Right lobe of liver (tissue), 6 donors: Measurements from ENCODE around the gene RAB11FIP4. TPM values are rescaled to one million over a fixed set of nuclear protein-coding genes. Genes with fewer than 3 reads are reported as not detected.
A peak's percentile ranks its signal among the peaks of the same experiment; 100 is the strongest.

Source experiments
- ATAC-seq, 4 donors: fragments of 200-7000 bp; cut with Tn5 transposase; one replicate each; pipeline ENCODE4 v1.9.1; 2020; ENCODE audit warnings: mild to moderate bottlenecking in 4 of 4, moderate library complexity in 4 of 4
- DNase-seq, 3 donors: peaks; one replicate each; pipeline ENCODE4 v3.0.0-alpha.2; 2020
- H3K27ac ChIP-seq, 3 donors: fragments of 200-600 bp; one replicate each; pipeline ENCODE4 v1.8.0; 2022
- H3K27me3 ChIP-seq, 2 donors: fragments of 200-600 bp; one replicate each; pipeline ENCODE4 v1.8.0; 2022
- H3K36me3 ChIP-seq, 4 donors: fragments of 200-600 bp; sonication (generic) in 1 of 4; one replicate each; pipeline versions ENCODE4 v1.5.1 to v1.8.0; 2017 to 2022; ENCODE audit warnings: control low read depth in 1 of 4
- H3K4me1 ChIP-seq, 4 donors: fragments of 200-600 bp; sonication (generic) in 1 of 4; one replicate each; pipeline versions ENCODE4 v1.5.1 to v1.8.0; 2017 to 2022; ENCODE audit warnings: control low read depth in 1 of 4
- H3K4me3 ChIP-seq, 3 donors: fragments of 200-600 bp; one replicate each; pipeline ENCODE4 v1.8.0; 2022
- H3K9me3 ChIP-seq, 4 donors: fragments of 200-600 bp; sonication (generic) in 1 of 4; one replicate each; pipeline versions ENCODE4 v1.5.1 to v1.8.0; 2017 to 2022; ENCODE audit warnings: control low read depth in 1 of 4
- POLR2A ChIP-seq: fragments of 450-650 bp; IDR thresholded peaks from one replicate; pipeline ENCODE4 v1.6.1; 2017; ENCODE audit warnings: antibody characterized with exemption, mild to moderate bottlenecking
- WGBS: methylation state at CpG from one replicate; pipeline ENCODE4 v1.1.6; 2018; ENCODE audit warnings: low coverage, low lambda C conversion rate; ENCODE audit not compliant: insufficient coverage; ENCODE audit errors: missing lambda C conversion rate; 5-methylcytosine and 5-hydroxymethylcytosine counted together
- intact Hi-C, 2 donors: fragments of 100-400 bp; cut with DNase I; formaldehyde crosslinking; loops; one replicate each; pipeline versions ENCODE4 v1.11.2 to v1.14.1; 2022
- total RNA-seq, 6 experiments: library from RNA; depleted of rRNA in 2 of 6; stranded (reverse); fragments of >200 nt in 2 of 6; fragmentation: NEBNext Ultra II Directional in 3 of 6; extraction: Animal tissue kit (Norgen Biotek cat#: 25700) in 3 of 6; gene quantifications; one replicate each; pipeline versions ENCODE4 v1.1.0 to v1.2.4, GENCODE V29; 2016 to 2023
- TF ChIP-seq, protein P1 (sequence below), 4 donors: fragments of 200-600 bp in 3 of 4; fragments of 450-650 bp in 1 of 4; IDR thresholded peaks; one replicate each; pipeline versions ENCODE4 v1.5.1 to v1.8.0; 2016 to 2022; ENCODE audit warnings: antibody characterized with exemption in 4 of 4, mild to moderate bottlenecking in 2 of 4
- donor health status: DM: no; HTN: yes; CAD: no.
- donor health status: DM: no; HTN: no; CAD: no.
- donor health status: DM: no; HTN: no; CAD: no.
- donor health status: DM: no; HTN: yes; CAD: no.
- donor health status: DM: no; HTN: yes; CAD: no.

RAB11FIP4 gene
- total RNA-seq, 6 experiments from 2014 or later = 3.5 to 6.6 (median 4.6) TPM

DNA sequence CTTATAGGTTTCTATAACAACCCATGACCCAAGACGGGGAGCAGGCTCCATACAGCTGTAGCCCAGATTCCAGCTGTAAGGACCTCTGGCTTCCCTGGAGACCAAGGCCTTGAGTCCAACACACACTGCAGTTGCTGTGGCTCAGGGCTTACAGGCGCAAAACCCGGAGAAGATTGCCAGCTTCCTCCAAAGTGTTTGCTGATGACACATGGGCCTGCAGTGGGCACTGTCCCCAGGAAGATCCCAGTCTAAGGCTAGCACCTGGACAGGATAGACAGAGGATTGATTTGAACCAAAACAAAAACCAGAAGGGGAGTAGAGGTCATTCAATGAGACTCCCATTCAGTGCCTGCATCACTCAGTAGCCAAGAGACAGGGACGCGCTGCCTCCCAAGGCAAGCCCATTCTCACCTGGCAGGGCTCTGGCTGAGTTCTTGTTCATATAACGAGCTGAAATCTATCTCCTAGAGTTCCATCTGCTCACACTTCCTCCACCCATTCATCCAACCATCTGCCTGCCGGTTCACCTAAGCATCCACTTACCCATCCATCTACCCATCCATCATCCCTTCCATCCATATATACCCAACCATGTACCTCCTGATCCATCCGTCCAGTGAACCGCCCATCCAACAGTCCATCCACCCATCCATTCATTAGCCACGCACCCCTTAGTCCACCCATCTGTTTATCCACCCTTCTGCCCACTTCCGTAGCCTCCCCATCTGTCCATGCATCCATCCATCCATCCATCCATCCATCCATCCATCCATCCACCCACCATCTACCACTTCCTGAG lies 10.2 kb downstream of the RAB11FIP4 start:
- intact Hi-C loops = no loop called here
- no peak for ATAC-seq
- H3K4me3 ChIP-seq = no peak overlapping the region
- H3K27me3 ChIP-seq = no peaks in the 10 kb centered on the region
- H3K4me1 ChIP-seq = no peaks in the 10 kb centered on the region
- 80% methylated on average over 6 of the region's 11 CpGs for WGBS
- DNase-seq = peak in 1 of 3 donors; percentile 17
- H3K27ac ChIP-seq = no peak overlapping the region
- H3K9me3 ChIP-seq = no peaks in the 10 kb centered on the region
- H3K36me3 ChIP-seq = no peaks in the 10 kb centered on the region
- TF ChIP-seq, protein P1, sequence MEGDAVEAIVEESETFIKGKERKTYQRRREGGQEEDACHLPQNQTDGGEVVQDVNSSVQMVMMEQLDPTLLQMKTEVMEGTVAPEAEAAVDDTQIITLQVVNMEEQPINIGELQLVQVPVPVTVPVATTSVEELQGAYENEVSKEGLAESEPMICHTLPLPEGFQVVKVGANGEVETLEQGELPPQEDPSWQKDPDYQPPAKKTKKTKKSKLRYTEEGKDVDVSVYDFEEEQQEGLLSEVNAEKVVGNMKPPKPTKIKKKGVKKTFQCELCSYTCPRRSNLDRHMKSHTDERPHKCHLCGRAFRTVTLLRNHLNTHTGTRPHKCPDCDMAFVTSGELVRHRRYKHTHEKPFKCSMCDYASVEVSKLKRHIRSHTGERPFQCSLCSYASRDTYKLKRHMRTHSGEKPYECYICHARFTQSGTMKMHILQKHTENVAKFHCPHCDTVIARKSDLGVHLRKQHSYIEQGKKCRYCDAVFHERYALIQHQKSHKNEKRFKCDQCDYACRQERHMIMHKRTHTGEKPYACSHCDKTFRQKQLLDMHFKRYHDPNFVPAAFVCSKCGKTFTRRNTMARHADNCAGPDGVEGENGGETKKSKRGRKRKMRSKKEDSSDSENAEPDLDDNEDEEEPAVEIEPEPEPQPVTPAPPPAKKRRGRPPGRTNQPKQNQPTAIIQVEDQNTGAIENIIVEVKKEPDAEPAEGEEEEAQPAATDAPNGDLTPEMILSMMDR (IDR thresholded peaks at IDR 0.05) = no peak
- TF ChIP-seq POLR2A = no peak

DNA sequence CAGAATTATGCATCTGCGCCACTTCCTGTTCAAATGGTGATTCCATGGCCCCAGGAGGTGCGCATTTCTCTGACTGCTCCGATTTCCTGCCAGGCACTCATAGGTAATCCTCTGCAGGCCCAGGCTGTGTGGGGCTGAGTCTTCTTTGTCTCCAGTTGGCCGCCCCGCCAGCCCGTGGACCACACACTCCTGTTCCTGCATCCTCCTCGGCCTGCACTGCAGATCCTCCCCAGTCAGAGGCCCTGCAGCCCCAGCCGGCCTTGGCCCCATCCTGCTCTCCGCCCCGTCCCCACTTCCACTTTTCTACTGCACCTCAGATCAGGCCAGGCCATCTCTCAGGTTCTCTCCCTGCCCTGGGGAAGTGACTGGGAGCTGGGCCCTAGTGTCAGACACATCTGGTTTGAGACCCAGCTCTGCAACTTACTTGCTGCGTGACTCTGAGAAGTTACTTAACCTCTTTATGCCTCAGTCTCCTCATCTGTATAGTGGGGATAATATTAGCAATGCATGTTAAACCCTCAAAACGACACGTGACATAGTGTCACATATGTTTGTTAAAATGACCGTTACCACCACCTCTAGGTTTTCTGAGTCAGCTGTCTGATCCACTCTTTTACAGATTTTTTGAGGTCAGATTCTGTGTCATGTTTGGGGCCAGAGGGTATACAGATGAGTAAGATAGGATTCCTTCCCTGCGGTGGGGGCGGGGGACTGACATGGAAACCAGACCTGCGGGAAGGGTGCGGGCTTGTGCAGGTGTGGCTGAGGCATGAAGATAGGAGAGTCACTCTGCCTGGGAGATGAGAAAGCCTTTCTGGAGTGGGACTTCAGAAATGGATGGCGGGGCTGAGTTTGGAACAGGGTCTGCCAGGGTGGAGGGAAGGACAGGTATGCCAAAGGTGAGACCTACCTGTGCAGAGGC lies 12.8 kb downstream of the RAB11FIP4 start:
- H3K36me3 ChIP-seq = no peaks in the 10 kb centered on the region
- no peaks in the 10 kb centered on the region for H3K9me3 ChIP-seq
- ATAC-seq = no peak
- 78% methylated on average over 13 of the region's 19 CpGs for WGBS
- no peak overlapping the region for H3K27ac ChIP-seq
- no peak overlapping the region for H3K4me3 ChIP-seq
- intact Hi-C loops = no loop called here
- H3K4me1 ChIP-seq = no peaks in the 10 kb centered on the region
- no peaks in the 10 kb centered on the region for H3K27me3 ChIP-seq
- TF ChIP-seq, protein P1 (IDR thresholded peaks at IDR 0.05) = no peak
- peak in 1 of 3 donors; percentile 39 for DNase-seq

DNA sequence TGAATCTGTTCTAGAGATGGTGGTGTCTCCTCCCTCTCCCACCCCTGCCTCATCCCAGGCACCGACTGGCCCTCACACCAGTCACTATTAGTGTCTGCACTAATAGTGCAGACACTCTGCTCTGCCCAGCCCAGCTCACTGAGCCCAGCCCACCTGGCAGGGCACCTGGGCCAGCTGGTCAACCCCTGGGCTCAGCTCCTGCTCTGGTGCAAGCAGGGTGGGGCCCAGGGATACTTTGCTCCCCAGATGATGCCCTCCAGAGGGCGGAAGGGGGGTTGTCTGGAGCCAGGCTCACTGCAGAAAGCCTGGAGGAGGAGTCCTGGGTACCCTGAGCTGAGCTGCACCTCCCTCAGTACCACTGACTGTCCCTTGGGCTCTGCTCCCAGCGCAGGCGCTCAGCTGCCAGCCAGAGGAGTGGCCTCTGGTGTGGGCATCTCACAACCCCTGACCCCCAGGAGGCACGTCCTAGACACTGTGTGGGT lies 14.5 kb downstream of the RAB11FIP4 start:
- H3K9me3 ChIP-seq = no peaks in the 10 kb centered on the region
- H3K36me3 ChIP-seq = no peaks in the 10 kb centered on the region
- no peaks in the 10 kb centered on the region for H3K4me1 ChIP-seq
- no peaks in the 10 kb centered on the region for H3K27me3 ChIP-seq
- ATAC-seq (peak in 3 of 4 donors; percentile 18 to 41 (median 24)), DNase-seq (peak in 1 of 3 donors; percentile 42)
- TF ChIP-seq, protein P1 (IDR thresholded peaks at IDR 0.05) = no peak
- TF ChIP-seq POLR2A = no peak
- 49% methylated on average over 4 of the region's 5 CpGs for WGBS
- intact Hi-C loops = no loop called here
- no peak overlapping the region for H3K27ac ChIP-seq
- H3K4me3 ChIP-seq = no peak overlapping the region

DNA sequence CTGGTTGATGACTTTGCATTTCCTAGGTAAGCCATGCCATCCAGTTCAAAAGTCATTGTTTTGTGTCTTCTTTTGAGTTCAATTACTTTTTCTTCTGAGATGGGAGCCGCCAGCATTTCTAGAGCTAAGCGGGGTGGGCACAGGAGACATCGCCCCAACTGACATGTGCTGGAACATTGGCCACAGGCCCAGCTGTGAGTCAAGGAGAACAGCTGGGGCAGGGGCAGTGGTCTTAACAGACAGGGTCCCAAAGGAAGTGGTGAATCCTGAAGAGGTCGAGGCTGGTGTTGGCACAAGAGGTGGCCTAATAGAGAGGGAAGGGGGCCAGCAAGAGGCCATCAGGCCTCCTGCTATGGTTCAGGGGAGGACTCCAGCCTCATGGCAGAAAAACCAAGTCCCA lies 17.1 kb downstream of the RAB11FIP4 start:
- DNase-seq (no peak), ATAC-seq (no peak)
- no peaks in the 10 kb centered on the region for H3K36me3 ChIP-seq
- no peaks in the 10 kb centered on the region for H3K27me3 ChIP-seq
- WGBS = 74% methylated on average over 4 of the region's 4 CpGs
- H3K27ac ChIP-seq = no peak overlapping the region
- no peaks in the 10 kb centered on the region for H3K4me1 ChIP-seq
- TF ChIP-seq, protein P1 (IDR thresholded peaks at IDR 0.05) = no peak
- TF ChIP-seq POLR2A = no peak
- intact Hi-C loops = no loop called here
- H3K4me3 ChIP-seq = no peak overlapping the region
- no peaks in the 10 kb centered on the region for H3K9me3 ChIP-seq
